ENCODE measurements around the gene POLR2B. TPM values are rescaled to one million over a fixed set of nuclear protein-coding genes. Genes with fewer than 3 reads are reported as not detected.

Gene POLR2B
- total and polyA plus RNA-seq, 2 of the 8 experiments (the other 6 are each of a cell fraction or from before 2014, with no cell fraction given): 59.3 to 115 TPM

- no peak for TF ChIP-seq GTF2F1 (IDR thresholded peaks at IDR 0.05; ENCODE audit: borderline replicate concordance, low read depth, low read length)
- TF ChIP-seq YY1 (IDR thresholded peaks at IDR 0.05; ENCODE audit: low read depth, low read length): peak; percentile 61; the same call in 1 of the 2 replicates
- no peak for TF ChIP-seq BCL11A (IDR thresholded peaks at IDR 0.05; ENCODE audit: low read depth in 2 of 2, low read length in 2 of 2)
- TF ChIP-seq RAD21 (IDR thresholded peaks at IDR 0.05 in 1 of 2, conservative IDR thresholded peaks at IDR 0.05 in 1 of 2; ENCODE audit: low read depth in 2 of 2, low read length in 2 of 2): peak; percentile 96 to 97
- no peak for TF ChIP-seq POLR2AphosphoS5 (IDR thresholded peaks at IDR 0.05; ENCODE audit: low read depth, low read length)
- TF ChIP-seq RBBP5 (IDR thresholded peaks at IDR 0.05; ENCODE audit: borderline replicate concordance, low read depth, low read length): no peak
- no peak for TF ChIP-seq BRCA1 (IDR thresholded peaks at IDR 0.05; ENCODE audit: low read depth, low read length)
- peak in 1 of 2 experiments; percentile 86; a peak in 1 of 4 replicates for TF ChIP-seq HDAC2 (IDR thresholded peaks at IDR 0.05; ENCODE audit: borderline replicate concordance in 1 of 2, low read depth in 2 of 2, low read length in 2 of 2)
- TF ChIP-seq POU5F1 (IDR thresholded peaks at IDR 0.05; ENCODE audit: low read depth, low read length): no peak
- TF ChIP-seq KDM5A (IDR thresholded peaks at IDR 0.05; ENCODE audit: low read length): no peak
- TF ChIP-seq, protein P1, sequence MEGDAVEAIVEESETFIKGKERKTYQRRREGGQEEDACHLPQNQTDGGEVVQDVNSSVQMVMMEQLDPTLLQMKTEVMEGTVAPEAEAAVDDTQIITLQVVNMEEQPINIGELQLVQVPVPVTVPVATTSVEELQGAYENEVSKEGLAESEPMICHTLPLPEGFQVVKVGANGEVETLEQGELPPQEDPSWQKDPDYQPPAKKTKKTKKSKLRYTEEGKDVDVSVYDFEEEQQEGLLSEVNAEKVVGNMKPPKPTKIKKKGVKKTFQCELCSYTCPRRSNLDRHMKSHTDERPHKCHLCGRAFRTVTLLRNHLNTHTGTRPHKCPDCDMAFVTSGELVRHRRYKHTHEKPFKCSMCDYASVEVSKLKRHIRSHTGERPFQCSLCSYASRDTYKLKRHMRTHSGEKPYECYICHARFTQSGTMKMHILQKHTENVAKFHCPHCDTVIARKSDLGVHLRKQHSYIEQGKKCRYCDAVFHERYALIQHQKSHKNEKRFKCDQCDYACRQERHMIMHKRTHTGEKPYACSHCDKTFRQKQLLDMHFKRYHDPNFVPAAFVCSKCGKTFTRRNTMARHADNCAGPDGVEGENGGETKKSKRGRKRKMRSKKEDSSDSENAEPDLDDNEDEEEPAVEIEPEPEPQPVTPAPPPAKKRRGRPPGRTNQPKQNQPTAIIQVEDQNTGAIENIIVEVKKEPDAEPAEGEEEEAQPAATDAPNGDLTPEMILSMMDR (IDR thresholded peaks at IDR 0.05; ENCODE audit: control extremely low read depth in 1 of 3, insufficient read depth in 1 of 3, low read depth in 1 of 3, low read length in 3 of 3): peak; percentile 90 to 95 (median 95)
- TF ChIP-seq BACH1 (IDR thresholded peaks at IDR 0.05; ENCODE audit: low read length): 0 out of 2 replicates have a peak, but pooled peaks have one; percentile 48
Measured at GRCh38 chr4:57037982-57038604, 59.4 kb downstream of the POLR2B start (continued).
